A549 (cell line): ENCODE measurements around the gene COG6.

Experiments used
- BCL3 ChIP-seq: fragments of >200 bp; sonication (Bioruptor Twin); formaldehyde crosslinking; IDR thresholded peaks from 3 replicates; pipeline ENCODE4 v1.6.1; 2016
- CTCF ChIP-seq: fragments of >200 bp; sonication (Bioruptor Twin); formaldehyde crosslinking; IDR thresholded peaks from 3 replicates; pipeline ENCODE4 v1.5.1; 2016
- EHMT2 ChIP-seq: fragments of 200-600 bp; sonication (generic); IDR thresholded peaks from 2 replicates; pipeline ENCODE4 v1.6.1; 2016; ENCODE audit warnings: antibody characterized with exemption, low read depth, mild to moderate bottlenecking, moderate library complexity
- EP300 ChIP-seq, 2 experiments: fragments of >200 bp; sonication (Bioruptor Twin); formaldehyde crosslinking; IDR thresholded peaks; 2 replicates in 1 of 2; 3 replicates in 1 of 2; pipeline ENCODE4 v1.6.1; 2016 to 2017
- KDM5A ChIP-seq: fragments of 200-600 bp; sonication (generic); IDR thresholded peaks from 2 replicates; pipeline ENCODE4 v1.6.1; 2016; ENCODE audit warnings: antibody characterized with exemption, mild to moderate bottlenecking
- MAFK ChIP-seq: fragments of 450-650 bp; IDR thresholded peaks from 2 replicates; pipeline ENCODE4 v1.6.1; 2014; ENCODE audit not compliant: partially characterized antibody
- NR3C1 ChIP-seq: fragments of >200 bp; sonication (Bioruptor Twin); formaldehyde crosslinking; IDR thresholded peaks from 3 replicates; pipeline ENCODE4 v1.6.1; 2017
- PHF8 ChIP-seq: fragments of 200-600 bp; sonication (generic); IDR thresholded peaks from 2 replicates; pipeline ENCODE4 v1.6.1; 2016; ENCODE audit warnings: low read depth, mild to moderate bottlenecking, antibody characterized with exemption, moderate library complexity, borderline replicate concordance
- POLR2A ChIP-seq: IDR thresholded peaks from 2 replicates; pipeline ENCODE4 v1.6.1; 2012; ENCODE audit warnings: mild to moderate bottlenecking, low read length
- REST ChIP-seq: fragments of 200-600 bp; sonication (generic); IDR thresholded peaks from 2 replicates; pipeline ENCODE4 v1.6.1; 2016; ENCODE audit warnings: antibody characterized with exemption, mild to moderate bottlenecking, moderate library complexity
- SMC3 ChIP-seq: fragments of >200 bp; sonication (Bioruptor Twin); formaldehyde crosslinking; IDR thresholded peaks from 3 replicates; pipeline ENCODE4 v1.6.1; 2018; ENCODE audit warnings: inconsistent platforms
- SREBF2 ChIP-seq: fragments of 450-650 bp; IDR thresholded peaks from 2 replicates; pipeline ENCODE4 v1.6.1; 2014; ENCODE audit warnings: mild to moderate bottlenecking, moderate library complexity
- ZC3H11A ChIP-seq: fragments of 450-650 bp; IDR thresholded peaks from 2 replicates; pipeline ENCODE4 v1.6.1; 2014; ENCODE audit warnings: antibody characterized with exemption, mild to moderate bottlenecking

GRCh38 chr13:39618561-39618960 is 36.9 kb upstream of the COG6 start:
- no peak for TF ChIP-seq SREBF2
- no peak for TF ChIP-seq BCL3
- no peak for TF ChIP-seq POLR2A
- TF ChIP-seq ZC3H11A = no peak
- no peak for TF ChIP-seq PHF8
- no peak for TF ChIP-seq MAFK
- TF ChIP-seq CTCF = no peak
- no peak for TF ChIP-seq KDM5A
- no peak for TF ChIP-seq EP300 (IDR thresholded peaks at IDR 0.05)
- TF ChIP-seq EHMT2 = no peak
- TF ChIP-seq SMC3 = no peak
- no peak for TF ChIP-seq NR3C1
- no peak for TF ChIP-seq REST
